ENCODE measurements around the gene GNPTG.

Gene GNPTG

GRCh38 chr16:1398826-1399581, 47.3 kb downstream of the GNPTG start:
- Histone ChIP-seq H3K9me3 (ENCODE audit: insufficient read depth, low read length) (no peaks in the 10 kb centered on the region), H3K36me3 (replicated peaks; ENCODE audit: low read depth, low read length) (peaks cover 11% of the 10 kb centered on the region), H2AFZ (ENCODE audit: low read depth, low read length) (no peak overlapping the region), H3K9ac (ENCODE audit: low read length) (no peak overlapping the region), H4K20me1 (ENCODE audit: insufficient read depth, low read length) (0 out of 2 replicates have a peak, but pooled peaks cover under 1% of the 10 kb centered on the region), H3K4me2 (ENCODE audit: low read length) (no peak overlapping the region), H3K27ac (ENCODE audit: low read length) (no peak overlapping the region), H3K27me3 (ENCODE audit: low read depth, low read length) (no peaks in the 10 kb centered on the region), H3K4me3 (ENCODE audit: low read length) (no peak overlapping the region), H3K4me1 (ENCODE audit: low read length) (no peaks in the 10 kb centered on the region), H3K79me2 (ENCODE audit: low read length) (peaks cover 4% of the 10 kb centered on the region; the same call in 1 of the 2 replicates)
- TF ChIP-seq CTCF (IDR thresholded peaks at IDR 0.05; ENCODE audit: low read depth, low read length) (no peak), EZH2phosphoT487 (IDR thresholded peaks at IDR 0.05; ENCODE audit: low read depth) (no peak)

- no peaks in the 10 kb centered on the region for H3K4me1 ChIP-seq (ENCODE audit: low read length)
- H3K36me3 ChIP-seq (replicated peaks; ENCODE audit: low read depth, low read length) = peaks cover 11% of the 10 kb centered on the region
- no peak overlapping the region for H2AFZ ChIP-seq (ENCODE audit: low read depth, low read length)
- H3K27ac ChIP-seq (ENCODE audit: low read length) = no peak overlapping the region
- no peak overlapping the region for H3K9ac ChIP-seq (ENCODE audit: low read length)
- no peak overlapping the region for H3K4me2 ChIP-seq (ENCODE audit: low read length)
- no peak for TF ChIP-seq CTCF (IDR thresholded peaks at IDR 0.05; ENCODE audit: low read depth, low read length)
- TF ChIP-seq EZH2phosphoT487 (IDR thresholded peaks at IDR 0.05; ENCODE audit: low read depth) = no peak
- H3K9me3 ChIP-seq (ENCODE audit: insufficient read depth, low read length) = no peaks in the 10 kb centered on the region
- no peak overlapping the region for H3K4me3 ChIP-seq (ENCODE audit: low read length)
- no peaks in the 10 kb centered on the region for H3K27me3 ChIP-seq (ENCODE audit: low read depth, low read length)
- peaks cover 15% of the 10 kb centered on the region; the same call in 1 of the 2 replicates for H3K79me2 ChIP-seq (ENCODE audit: low read length)
- peaks cover 15% of the 10 kb centered on the region for H4K20me1 ChIP-seq (ENCODE audit: insufficient read depth, low read length)
Observed at GRCh38 chr16:1401061-1401757, 49.5 kb downstream of the GNPTG start.

GRCh38 chr16:1401758-1402154, 50.0 kb downstream of the GNPTG start:
- H3K9me3 ChIP-seq (ENCODE audit: insufficient read depth, low read length) = no peaks in the 10 kb centered on the region
- peaks cover 11% of the 10 kb centered on the region for H3K36me3 ChIP-seq (replicated peaks; ENCODE audit: low read depth, low read length)
- H3K9ac ChIP-seq (ENCODE audit: low read length) = no peak overlapping the region
- TF ChIP-seq EZH2phosphoT487 (IDR thresholded peaks at IDR 0.05; ENCODE audit: low read depth) (no peak), CTCF (IDR thresholded peaks at IDR 0.05; ENCODE audit: low read depth, low read length) (no peak)
- no peak overlapping the region for H2AFZ ChIP-seq (ENCODE audit: low read depth, low read length)
- H3K4me3 ChIP-seq (ENCODE audit: low read length) = no peak overlapping the region
- peaks cover 15% of the 10 kb centered on the region; the same call in 1 of the 2 replicates for H3K79me2 ChIP-seq (ENCODE audit: low read length)
- H3K27ac ChIP-seq (ENCODE audit: low read length) = no peak overlapping the region
- H3K4me2 ChIP-seq (ENCODE audit: low read length) = no peak overlapping the region
- H3K4me1 ChIP-seq (ENCODE audit: low read length) = no peaks in the 10 kb centered on the region
- H4K20me1 ChIP-seq (ENCODE audit: insufficient read depth, low read length) = peaks cover 19% of the 10 kb centered on the region
- H3K27me3 ChIP-seq (ENCODE audit: low read depth, low read length) = no peaks in the 10 kb centered on the region

- Histone ChIP-seq H3K79me2 (ENCODE audit: low read length) (peaks cover 24% of the 10 kb centered on the region), H3K9me3 (ENCODE audit: insufficient read depth, low read length) (no peaks in the 10 kb centered on the region), H3K27me3 (ENCODE audit: low read depth, low read length) (no peaks in the 10 kb centered on the region), H3K4me2 (ENCODE audit: low read length) (no peak overlapping the region), H2AFZ (ENCODE audit: low read depth, low read length) (no peak overlapping the region), H3K9ac (ENCODE audit: low read length) (no peak overlapping the region), H3K4me3 (ENCODE audit: low read length) (no peak overlapping the region), H3K27ac (ENCODE audit: low read length) (no peak overlapping the region), H4K20me1 (ENCODE audit: insufficient read depth, low read length) (peaks cover 26% of the 10 kb centered on the region), H3K4me1 (ENCODE audit: low read length) (0 out of 2 replicates have a peak, but pooled peaks cover 3% of the 10 kb centered on the region), H3K36me3 (replicated peaks; ENCODE audit: low read depth, low read length) (peaks cover 11% of the 10 kb centered on the region)
- no peak for TF ChIP-seq CTCF (IDR thresholded peaks at IDR 0.05; ENCODE audit: low read depth, low read length)
- no peak for TF ChIP-seq EZH2phosphoT487 (IDR thresholded peaks at IDR 0.05; ENCODE audit: low read depth)
Observed at GRCh38 chr16:1403036-1403435, 51.3 kb downstream of the GNPTG start.

All from OCI-LY3 (cell line).